ENCODE measurements around the gene EML4. TPM values are rescaled to one million over a fixed set of nuclear protein-coding genes. Genes with fewer than 3 reads are reported as not detected.
"Not testable (repeated sequence)": the region's sequence is repeated elsewhere in the genome, so short reads cannot be mapped to it uniquely, and the experiment has no call there.

The EML4 gene
- total and polyA plus RNA-seq, 2 of the 13 experiments (the other 11 are each of a cell fraction or from before 2014, with no cell fraction given): 243 to 476 TPM

DNA sequence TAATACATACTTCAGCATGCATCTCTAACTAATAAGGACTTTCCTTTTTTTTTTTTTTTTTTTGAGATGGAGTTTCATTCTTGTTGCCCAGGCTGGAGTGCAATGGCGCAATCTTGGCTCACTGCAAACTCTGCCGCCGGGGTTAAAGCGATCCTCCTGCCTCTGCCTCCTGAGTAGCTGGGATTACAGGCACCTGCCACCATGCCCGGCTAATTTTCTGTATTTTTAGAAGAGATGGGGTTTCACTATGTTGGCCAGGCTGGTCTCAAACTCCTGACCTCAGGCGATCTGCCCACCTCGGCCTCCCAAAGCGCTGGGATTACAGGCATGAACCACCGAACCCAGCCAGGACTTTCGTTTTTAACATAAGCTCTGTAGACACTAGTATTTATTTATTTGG, 42.3 kb upstream of the EML4 start:
- H3K79me2 ChIP-seq (ENCODE audit: insufficient read depth, low read length): peaks cover 25% of the 10 kb centered on the region
- peak overlapping the region; percentile 22 to 61 (median 57) for H3K4me3 ChIP-seq (replicated peaks in 1 of 3; ENCODE audit: insufficient read depth in 1 of 3, low read depth in 2 of 3, low read length in 3 of 3)
- intact Hi-C loops (cut with micrococcal nuclease; ENCODE audit: unreplicated experiment): loop anchor here (1.0 kb wide), 1 partner anchor 9 kb away; no protein-coding TSS in a partner anchor
- ChIA-PET CTCF (ENCODE audit: low intra/inter-chr PET ratio, low total read pairs) (interaction anchor here (0.6 kb wide), 1 partner anchor 231 kb away, joined by 3 read pairs; no protein-coding TSS in a partner anchor), POLR2A (interaction anchor here (1.1 to 7.0 kb wide), 14 partner anchors 10 to 668 kb away, joined by 3 to 100 read pairs (median 6); no protein-coding TSS in a partner anchor)
- H3K9me3 ChIP-seq (ENCODE audit: low read length); H2AFZ ChIP-seq (ENCODE audit: low read length); in situ Hi-C loops (cut with HindIII; ENCODE audit: extremely low pct_ligation_motif_present, low pct_unique_long_range_greater_than_20kb); H3K27me3 ChIP-seq (ENCODE audit: control insufficient read depth in 1 of 2, insufficient read depth in 2 of 2, low read length in 2 of 2); H3K36me3 ChIP-seq (replicated peaks in 1 of 2; ENCODE audit: control insufficient read depth in 1 of 2, insufficient read depth in 2 of 2, low read length in 2 of 2); ATAC-seq; FAIRE-seq; H4K20me1 ChIP-seq (ENCODE audit: insufficient read depth, low read length); BruUV-seq (replicated peaks); DNase-seq (ENCODE audit: low spot score): not testable (repeated sequence)
- 10% methylated on average over 10 of the region's 10 CpGs for WGBS (ENCODE audit: low lambda C conversion rate)
- peak overlapping the region; percentile 74 for H3K4me2 ChIP-seq (ENCODE audit: low read depth, low read length)
- H3K9ac ChIP-seq (ENCODE audit: insufficient read depth, low read depth, low read length): peak overlapping the region; percentile 63
- peak overlapping the region; percentile 84 for H3K27ac ChIP-seq (ENCODE audit: extremely low read length, insufficient read depth, low read length)
- peaks cover 91% of the 10 kb centered on the region for H3K4me1 ChIP-seq (ENCODE audit: insufficient read depth, low read length)
- TF ChIP-seq MIER3 (CRISPR knock-in tag; IDR thresholded peaks at IDR 0.05; ENCODE audit: borderline replicate concordance) (peak; percentile 10; the same call in 1 of the 2 replicates), ZNF292 (CRISPR knock-in tag; IDR thresholded peaks at IDR 0.05; ENCODE audit: borderline replicate concordance, low read depth) (peak; percentile 80), CEBPB (IDR thresholded peaks at IDR 0.05; ENCODE audit: borderline replicate concordance, low read depth, low read length) (0 out of 2 replicates have a peak, but pooled peaks have one; percentile 20), ZNF121 (CRISPR knock-in tag; IDR thresholded peaks at IDR 0.05) (peak; percentile 44), GLI4 (CRISPR knock-in tag; IDR thresholded peaks at IDR 0.05; ENCODE audit: borderline replicate concordance) (0 out of 2 replicates have a peak, but pooled peaks have one; percentile 5), ZBTB20 (CRISPR knock-in tag; IDR thresholded peaks at IDR 0.05; ENCODE audit: borderline replicate concordance, low read depth) (0 out of 2 replicates have a peak, but pooled peaks have one; percentile 53), ZNF598 (CRISPR knock-in tag; IDR thresholded peaks at IDR 0.05; ENCODE audit: borderline replicate concordance) (0 out of 2 replicates have a peak, but pooled peaks have one; percentile 33), MED8 (CRISPR knock-in tag; IDR thresholded peaks at IDR 0.05; ENCODE audit: insufficient replicate concordance) (peak; percentile 42), ZFY (CRISPR knock-in tag; IDR thresholded peaks at IDR 0.05) (peak; percentile 15; the same call in 1 of the 2 replicates), SALL1 (CRISPR knock-in tag; IDR thresholded peaks at IDR 0.05) (peak; percentile 37; the same call in 1 of the 2 replicates), KAT7 (CRISPR knock-in tag; IDR thresholded peaks at IDR 0.05; ENCODE audit: borderline replicate concordance) (peak; percentile 24; the same call in 1 of the 2 replicates)
- TF ChIP-seq, protein P1, sequence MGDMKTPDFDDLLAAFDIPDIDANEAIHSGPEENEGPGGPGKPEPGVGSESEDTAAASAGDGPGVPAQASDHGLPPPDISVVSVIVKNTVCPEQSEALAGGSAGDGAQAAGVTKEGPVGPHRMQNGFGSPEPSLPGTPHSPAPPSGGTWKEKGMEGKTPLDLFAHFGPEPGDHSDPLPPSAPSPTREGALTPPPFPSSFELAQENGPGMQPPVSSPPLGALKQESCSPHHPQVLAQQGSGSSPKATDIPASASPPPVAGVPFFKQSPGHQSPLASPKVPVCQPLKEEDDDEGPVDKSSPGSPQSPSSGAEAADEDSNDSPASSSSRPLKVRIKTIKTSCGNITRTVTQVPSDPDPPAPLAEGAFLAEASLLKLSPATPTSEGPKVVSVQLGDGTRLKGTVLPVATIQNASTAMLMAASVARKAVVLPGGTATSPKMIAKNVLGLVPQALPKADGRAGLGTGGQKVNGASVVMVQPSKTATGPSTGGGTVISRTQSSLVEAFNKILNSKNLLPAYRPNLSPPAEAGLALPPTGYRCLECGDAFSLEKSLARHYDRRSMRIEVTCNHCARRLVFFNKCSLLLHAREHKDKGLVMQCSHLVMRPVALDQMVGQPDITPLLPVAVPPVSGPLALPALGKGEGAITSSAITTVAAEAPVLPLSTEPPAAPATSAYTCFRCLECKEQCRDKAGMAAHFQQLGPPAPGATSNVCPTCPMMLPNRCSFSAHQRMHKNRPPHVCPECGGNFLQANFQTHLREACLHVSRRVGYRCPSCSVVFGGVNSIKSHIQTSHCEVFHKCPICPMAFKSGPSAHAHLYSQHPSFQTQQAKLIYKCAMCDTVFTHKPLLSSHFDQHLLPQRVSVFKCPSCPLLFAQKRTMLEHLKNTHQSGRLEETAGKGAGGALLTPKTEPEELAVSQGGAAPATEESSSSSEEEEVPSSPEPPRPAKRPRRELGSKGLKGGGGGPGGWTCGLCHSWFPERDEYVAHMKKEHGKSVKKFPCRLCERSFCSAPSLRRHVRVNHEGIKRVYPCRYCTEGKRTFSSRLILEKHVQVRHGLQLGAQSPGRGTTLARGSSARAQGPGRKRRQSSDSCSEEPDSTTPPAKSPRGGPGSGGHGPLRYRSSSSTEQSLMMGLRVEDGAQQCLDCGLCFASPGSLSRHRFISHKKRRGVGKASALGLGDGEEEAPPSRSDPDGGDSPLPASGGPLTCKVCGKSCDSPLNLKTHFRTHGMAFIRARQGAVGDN (CRISPR knock-in tag; IDR thresholded peaks at IDR 0.05): peak; percentile 55
- TF ChIP-seq, protein P2, sequence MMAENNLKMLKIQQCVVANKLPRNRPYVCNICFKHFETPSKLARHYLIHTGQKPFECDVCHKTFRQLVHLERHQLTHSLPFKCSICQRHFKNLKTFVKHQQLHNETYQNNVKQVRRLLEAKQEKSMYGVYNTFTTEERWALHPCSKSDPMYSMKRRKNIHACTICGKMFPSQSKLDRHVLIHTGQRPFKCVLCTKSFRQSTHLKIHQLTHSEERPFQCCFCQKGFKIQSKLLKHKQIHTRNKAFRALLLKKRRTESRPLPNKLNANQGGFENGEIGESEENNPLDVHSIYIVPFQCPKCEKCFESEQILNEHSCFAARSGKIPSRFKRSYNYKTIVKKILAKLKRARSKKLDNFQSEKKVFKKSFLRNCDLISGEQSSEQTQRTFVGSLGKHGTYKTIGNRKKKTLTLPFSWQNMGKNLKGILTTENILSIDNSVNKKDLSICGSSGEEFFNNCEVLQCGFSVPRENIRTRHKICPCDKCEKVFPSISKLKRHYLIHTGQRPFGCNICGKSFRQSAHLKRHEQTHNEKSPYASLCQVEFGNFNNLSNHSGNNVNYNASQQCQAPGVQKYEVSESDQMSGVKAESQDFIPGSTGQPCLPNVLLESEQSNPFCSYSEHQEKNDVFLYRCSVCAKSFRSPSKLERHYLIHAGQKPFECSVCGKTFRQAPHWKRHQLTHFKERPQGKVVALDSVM (CRISPR knock-in tag; IDR thresholded peaks at IDR 0.05): peak; percentile 73
- TF ChIP-seq, protein P3, sequence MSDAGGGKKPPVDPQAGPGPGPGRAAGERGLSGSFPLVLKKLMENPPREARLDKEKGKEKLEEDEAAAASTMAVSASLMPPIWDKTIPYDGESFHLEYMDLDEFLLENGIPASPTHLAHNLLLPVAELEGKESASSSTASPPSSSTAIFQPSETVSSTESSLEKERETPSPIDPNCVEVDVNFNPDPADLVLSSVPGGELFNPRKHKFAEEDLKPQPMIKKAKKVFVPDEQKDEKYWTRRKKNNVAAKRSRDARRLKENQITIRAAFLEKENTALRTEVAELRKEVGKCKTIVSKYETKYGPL (CRISPR knock-in tag; IDR thresholded peaks at IDR 0.05): peak; percentile 17; the same call in 1 of the 2 replicates
- TF ChIP-seq, protein P4, sequence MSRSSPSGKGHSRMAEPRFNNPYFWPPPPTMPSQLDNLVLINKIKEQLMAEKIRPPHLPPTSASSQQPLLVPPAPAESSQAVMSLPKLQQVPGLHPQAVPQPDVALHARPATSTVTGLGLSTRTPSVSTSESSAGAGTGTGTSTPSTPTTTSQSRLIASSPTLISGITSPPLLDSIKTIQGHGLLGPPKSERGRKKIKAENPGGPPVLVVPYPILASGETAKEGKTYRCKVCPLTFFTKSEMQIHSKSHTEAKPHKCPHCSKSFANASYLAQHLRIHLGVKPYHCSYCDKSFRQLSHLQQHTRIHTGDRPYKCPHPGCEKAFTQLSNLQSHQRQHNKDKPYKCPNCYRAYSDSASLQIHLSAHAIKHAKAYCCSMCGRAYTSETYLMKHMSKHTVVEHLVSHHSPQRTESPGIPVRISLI (CRISPR knock-in tag; IDR thresholded peaks at IDR 0.05; ENCODE audit: borderline replicate concordance): peak; percentile 75

Measured in HepG2 (cell line).